NCI-H2196 treated with DMSO at 0.1 percent for 48 hours (cell line): Measurements from ENCODE around the gene SLC66A2.

Experiments
- DNase-seq: peaks from one replicate; lab custom pipeline; 2025; ENCODE audit not compliant: unreplicated experiment; lab: John Stamatoyannopoulos, UW

SLC66A2 gene

GRCh38 chr18:79952456-79952995, 1.1 kb upstream of the SLC66A2 start:
- no peak for DNase-seq

GRCh38 chr18:79950515-79951341, 725 bp downstream of the SLC66A2 start:
- no peak for DNase-seq

GRCh38 chr18:79949697-79950487, 1.6 kb downstream of the SLC66A2 start:
- no peak for DNase-seq

- no peak for DNase-seq
Measured at GRCh38 chr18:79948719-79949411, 2.6 kb downstream of the SLC66A2 start.

- DNase-seq, result no peak
Measured at GRCh38 chr18:79947881-79948610, 3.4 kb downstream of the SLC66A2 start.

- no peak for DNase-seq
Measured at GRCh38 chr18:79947054-79947755, 4.2 kb downstream of the SLC66A2 start.

GRCh38 chr18:79945118-79946042, 6.1 kb downstream of the SLC66A2 start:
- DNase-seq, result no peak

- DNase-seq, result no peak
Measured at GRCh38 chr18:79944746-79945117, 6.7 kb downstream of the SLC66A2 start.

GRCh38 chr18:79944126-79944731, 7.2 kb downstream of the SLC66A2 start:
- peak; percentile 36 for DNase-seq

- no peak for DNase-seq
Measured at GRCh38 chr18:79943608-79944125, 7.8 kb downstream of the SLC66A2 start.

- DNase-seq, result no peak
Measured at GRCh38 chr18:79942786-79943607, 8.5 kb downstream of the SLC66A2 start.

GRCh38 chr18:79942211-79942610, 9.2 kb downstream of the SLC66A2 start:
- DNase-seq, result no peak

GRCh38 chr18:79941473-79942119, 9.9 kb downstream of the SLC66A2 start:
- DNase-seq, result no peak

- DNase-seq, result no peak
Measured at GRCh38 chr18:79940814-79941472, 10.5 kb downstream of the SLC66A2 start.

GRCh38 chr18:79940126-79940813, 11.2 kb downstream of the SLC66A2 start:
- no peak for DNase-seq

GRCh38 chr18:79939096-79939495, 12.4 kb downstream of the SLC66A2 start:
- no peak for DNase-seq
